ENCODE measurements around the gene TSEN34.

TSEN34 gene

GRCh38 chr19:54191011-54191810, at the start of gene TSEN34:
Gene TSEN34, plus strand, starts transcription at chr19:54191308. Its CDS starts 57 bp downstream, at chr19:54191365.
- peak; percentile 78 for DNase-seq (ENCODE audit: low spot score)

- DNase-seq (ENCODE audit: low spot score) = no peak
These were observed 49.8 kb upstream of the TSEN34 start for GRCh38 chr19:54141356-54141755.

- DNase-seq (ENCODE audit: low spot score) = peak; percentile 30
These were observed 48.8 kb upstream of the TSEN34 start for GRCh38 chr19:54142166-54142780.

GRCh38 chr19:54145541-54146158, 45.5 kb upstream of the TSEN34 start:
- DNase-seq (ENCODE audit: low spot score) = no peak

- DNase-seq (ENCODE audit: low spot score) = no peak
These were observed 43.4 kb upstream of the TSEN34 start for GRCh38 chr19:54147676-54148075.

GRCh38 chr19:54148158-54148557, 43.0 kb upstream of the TSEN34 start:
- no peak for DNase-seq (ENCODE audit: low spot score)

- DNase-seq (ENCODE audit: low spot score) = no peak
These were observed 41.9 kb upstream of the TSEN34 start for GRCh38 chr19:54149021-54149812.

- no peak for DNase-seq (ENCODE audit: low spot score)
These were observed 39.6 kb upstream of the TSEN34 start for GRCh38 chr19:54151362-54152035.

GRCh38 chr19:54152267-54152666, 38.8 kb upstream of the TSEN34 start:
- no peak for DNase-seq (ENCODE audit: low spot score)

GRCh38 chr19:54152878-54153524, 38.1 kb upstream of the TSEN34 start:
- no peak for DNase-seq (ENCODE audit: low spot score)

GRCh38 chr19:54153731-54154326, 37.3 kb upstream of the TSEN34 start:
- no peak for DNase-seq (ENCODE audit: low spot score)

GRCh38 chr19:54154603-54155345, 36.3 kb upstream of the TSEN34 start:
- peak; percentile 65 for DNase-seq (ENCODE audit: low spot score)

- DNase-seq (ENCODE audit: low spot score) = no peak
These were observed 35.4 kb upstream of the TSEN34 start for GRCh38 chr19:54155694-54156093.

GRCh38 chr19:54156490-54156889, 34.6 kb upstream of the TSEN34 start:
- DNase-seq (ENCODE audit: low spot score) = no peak

- DNase-seq (ENCODE audit: low spot score) = no peak
These were observed 34.2 kb upstream of the TSEN34 start for GRCh38 chr19:54156953-54157352.

- no peak for DNase-seq (ENCODE audit: low spot score)
These were observed 32.2 kb upstream of the TSEN34 start for GRCh38 chr19:54158812-54159351.

- peak; percentile 100 for DNase-seq (ENCODE audit: low spot score)
These were observed 31.5 kb upstream of the TSEN34 start, which contains the start of gene LENG1 for GRCh38 chr19:54159352-54160181. Gene LENG1, minus strand, starts transcription at chr19:54159721. Its CDS starts 26 bp downstream, at chr19:54159695.

GRCh38 chr19:54160182-54160811, 30.8 kb upstream of the TSEN34 start:
- DNase-seq (ENCODE audit: low spot score) = no peak

Measured in hepatic stellate cell (primary cell).